Stimulated activated naive B cell treated with anti-CD40 and anti-IgM and Interleukin-4, amounts not matched to agents 10 μg/mL and 1 μg/mL and 100 μg/mL, for 72 hours (primary cell): ENCODE results near the gene APP.

ENCODE experiments used
- ATAC-seq, 2 donors: fragments of 150-1000 bp; cut with Tn5 transposase; replicated peaks; 2 replicates each; pipeline ENCODE4 v1.10.0; 2021; ENCODE audit warnings: moderate library complexity in 1 of 2
- DNase-seq: peaks from one replicate; pipeline ENCODE4 v3.0.0; 2021
- H3K27ac Mint-ChIP-seq: one replicate; pipeline ENCODE4 v1.8.0; 2022; ENCODE audit warnings: mild to moderate bottlenecking, mixed read lengths
- H3K27me3 Mint-ChIP-seq, 2 donors: one replicate each; pipeline ENCODE4 v1.8.0; 2022; ENCODE audit warnings: mixed read lengths in 2 of 2
- H3K36me3 Mint-ChIP-seq, 2 donors: one replicate each; pipeline ENCODE4 v1.8.0; 2022; ENCODE audit warnings: mixed read lengths in 2 of 2, mild to moderate bottlenecking in 1 of 2
- H3K4me1 Mint-ChIP-seq, 2 donors: one replicate each; pipeline ENCODE4 v1.8.0; 2022; ENCODE audit warnings: mixed read lengths in 2 of 2, mild to moderate bottlenecking in 1 of 2
- H3K4me3 Mint-ChIP-seq, 2 donors: one replicate each; pipeline ENCODE4 v1.8.0; 2022; ENCODE audit warnings: mild to moderate bottlenecking in 2 of 2, mixed read lengths in 2 of 2, moderate library complexity in 1 of 2
- H3K9me3 Mint-ChIP-seq, 2 donors: one replicate each; pipeline ENCODE4 v1.8.0; 2022; ENCODE audit warnings: mixed read lengths in 2 of 2, mild to moderate bottlenecking in 1 of 2

Gene APP

GRCh38 chr21:26115305-26115704 is 55.3 kb downstream of the APP start:
- H3K36me3 Mint-ChIP-seq, result peaks cover 4 to 20% of the 10 kb centered on the region in 2 donors
- DNase-seq, result no peak
- no peak overlapping the region for H3K4me3 Mint-ChIP-seq
- H3K27ac Mint-ChIP-seq, result no peak overlapping the region
- peaks cover 11 to 47% of the 10 kb centered on the region in 2 donors for H3K4me1 Mint-ChIP-seq
- H3K27me3 Mint-ChIP-seq, result no peaks in the 10 kb centered on the region
- ATAC-seq, result no peak
- H3K9me3 Mint-ChIP-seq, result no peaks in the 10 kb centered on the region

GRCh38 chr21:26112975-26113374 is 57.6 kb downstream of the APP start:
- Mint-ChIP-seq H3K4me1 (peaks cover 6 to 35% of the 10 kb centered on the region in 2 donors), H3K4me3 (no peak overlapping the region), H3K9me3 (peaks cover 0 to 2% of the 10 kb centered on the region in 2 donors), H3K27ac (no peak overlapping the region), H3K27me3 (no peaks in the 10 kb centered on the region), H3K36me3 (peaks cover 9 to 29% of the 10 kb centered on the region in 2 donors)
- ATAC-seq, result no peak
- DNase-seq, result no peak

- Mint-ChIP-seq H3K27ac (no peak overlapping the region), H3K4me1 (peaks cover 4 to 27% of the 10 kb centered on the region in 2 donors), H3K9me3 (peaks cover 0 to 2% of the 10 kb centered on the region in 2 donors), H3K36me3 (peaks cover 13 to 33% of the 10 kb centered on the region in 2 donors), H3K27me3 (no peaks in the 10 kb centered on the region), H3K4me3 (no peak overlapping the region)
- no peak for DNase-seq
- ATAC-seq, result no peak
These were observed 58.3 kb downstream of the APP start for GRCh38 chr21:26112127-26112742.

DNA sequence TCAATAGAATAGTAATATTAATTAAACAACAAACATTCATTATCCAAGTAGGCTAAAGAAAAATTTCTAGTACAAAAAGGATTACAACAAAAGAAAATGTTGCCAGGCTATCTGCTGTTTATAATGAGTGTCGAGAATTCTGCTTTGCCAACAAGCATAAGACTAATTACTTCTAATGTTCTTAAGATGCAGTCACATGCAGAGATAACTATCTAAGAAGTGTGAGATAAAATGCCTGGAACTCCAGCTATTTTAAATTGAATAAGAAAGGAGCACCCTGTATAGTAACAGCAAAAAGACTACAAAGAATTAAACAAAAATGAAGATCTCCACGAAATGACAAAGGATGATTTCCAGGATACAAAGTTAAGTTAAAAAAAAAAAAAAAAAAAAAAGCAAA is 59.9 kb downstream of the APP start:
- Mint-ChIP-seq H3K27ac (no peak overlapping the region), H3K4me3 (no peak overlapping the region), H3K9me3 (peaks cover 2% of the 10 kb centered on the region in 2 donors), H3K36me3 (peaks cover 19 to 45% of the 10 kb centered on the region in 2 donors), H3K4me1 (peaks cover 7 to 14% of the 10 kb centered on the region in 2 donors), H3K27me3 (no peaks in the 10 kb centered on the region)
- DNase-seq (no peak), ATAC-seq (no peak)

- DNase-seq, result no peak
- no peak overlapping the region for H3K4me3 Mint-ChIP-seq
- peaks cover 28 to 46% of the 10 kb centered on the region in 2 donors for H3K36me3 Mint-ChIP-seq
- H3K4me1 Mint-ChIP-seq, result peaks cover 4 to 6% of the 10 kb centered on the region in 2 donors
- H3K27ac Mint-ChIP-seq, result no peak overlapping the region
- peaks cover 2 to 8% of the 10 kb centered on the region in 2 donors for H3K9me3 Mint-ChIP-seq
- no peaks in the 10 kb centered on the region for H3K27me3 Mint-ChIP-seq
- no peak for ATAC-seq
These were observed 63.1 kb downstream of the APP start for GRCh38 chr21:26107429-26107828.

DNA sequence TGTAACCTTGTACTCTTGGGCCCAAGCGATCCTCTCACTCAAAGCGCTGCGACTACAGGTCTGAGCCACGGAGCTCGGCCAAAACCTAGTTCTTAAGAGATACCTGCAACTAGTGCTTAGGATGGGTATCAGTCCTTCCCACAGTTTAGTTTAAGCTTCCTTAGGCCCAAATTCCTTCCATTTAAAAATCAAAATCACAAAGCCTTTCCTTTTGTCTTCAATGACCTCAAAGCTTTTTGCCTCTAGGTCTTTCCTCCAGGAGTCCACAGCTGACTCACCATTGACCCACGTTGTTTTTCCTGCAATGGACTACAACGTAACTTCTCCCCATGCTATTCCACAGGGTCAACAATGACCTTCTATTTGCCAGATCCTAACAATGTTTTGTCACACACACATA is 64.0 kb downstream of the APP start:
- no peak for DNase-seq
- ATAC-seq, result no peak
- Mint-ChIP-seq H3K9me3 (peaks cover 2 to 8% of the 10 kb centered on the region in 2 donors), H3K36me3 (peaks cover 28 to 46% of the 10 kb centered on the region in 2 donors), H3K4me1 (peaks cover 4 to 6% of the 10 kb centered on the region in 2 donors), H3K4me3 (no peak overlapping the region), H3K27me3 (no peaks in the 10 kb centered on the region), H3K27ac (no peak overlapping the region)

GRCh38 chr21:26105819-26106218 is 64.8 kb downstream of the APP start:
- DNase-seq, result no peak
- Mint-ChIP-seq H3K36me3 (peaks cover 25 to 41% of the 10 kb centered on the region in 2 donors), H3K4me3 (no peak overlapping the region), H3K4me1 (peaks cover 4 to 6% of the 10 kb centered on the region in 2 donors), H3K27me3 (no peaks in the 10 kb centered on the region), H3K27ac (no peak overlapping the region), H3K9me3 (peaks cover 2 to 8% of the 10 kb centered on the region in 2 donors)
- no peak for ATAC-seq

DNA sequence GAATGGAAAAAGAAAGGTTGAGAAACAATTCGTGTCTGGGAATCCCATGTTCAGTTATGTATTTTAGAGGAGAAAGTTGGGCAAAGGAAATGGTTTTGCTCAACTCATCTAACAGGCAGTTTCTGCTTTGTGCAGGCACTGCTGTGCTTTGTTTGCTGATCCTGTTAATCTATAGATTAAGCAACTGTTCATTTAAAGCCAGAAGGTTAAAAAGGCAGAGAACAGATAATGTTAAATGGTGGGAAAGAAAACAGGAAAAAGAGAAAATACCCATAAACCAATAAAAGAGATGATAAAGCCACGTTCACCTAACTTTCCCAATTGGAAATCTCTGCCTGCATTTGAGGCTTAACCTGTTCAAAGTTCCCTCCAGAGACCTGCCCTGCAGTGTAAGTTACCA is 70.0 kb downstream of the APP start:
- peaks cover 0 to 4% of the 10 kb centered on the region in 2 donors for H3K9me3 Mint-ChIP-seq
- no peak for ATAC-seq
- H3K27ac Mint-ChIP-seq, result no peak overlapping the region

DNA sequence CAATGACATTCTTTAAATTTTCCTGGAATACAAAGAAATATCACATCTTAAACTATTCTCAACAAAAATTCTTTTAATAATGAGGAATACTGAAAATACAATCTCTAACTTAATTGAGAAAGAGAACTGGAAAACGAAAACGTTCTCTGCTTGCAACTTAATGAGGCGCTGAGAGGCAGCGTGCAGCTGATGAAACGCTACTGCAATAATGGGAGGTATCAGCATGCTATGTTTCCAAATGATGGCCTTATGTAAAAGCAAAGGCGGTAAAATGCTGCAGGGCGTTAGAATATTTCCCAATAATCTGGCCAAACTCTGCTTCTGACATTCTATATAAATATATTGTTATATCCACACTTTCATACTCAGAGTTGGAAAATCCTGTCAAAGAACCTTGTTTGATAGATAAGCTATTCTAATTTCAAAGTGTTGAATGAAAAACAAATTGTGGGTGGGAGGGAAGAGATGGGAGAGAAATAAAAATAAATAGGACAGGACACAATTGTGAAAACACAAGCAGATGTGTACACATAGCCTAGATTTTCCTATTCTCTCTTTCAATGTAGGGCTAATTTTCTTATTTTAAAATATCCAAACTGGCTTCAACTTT is 70.9 kb downstream of the APP start:
- DNase-seq, result no peak
- H3K9me3 Mint-ChIP-seq, result peaks cover 0 to 4% of the 10 kb centered on the region in 2 donors
- H3K36me3 Mint-ChIP-seq, result peaks cover 11 to 17% of the 10 kb centered on the region in 2 donors
- ATAC-seq, result no peak
- H3K4me1 Mint-ChIP-seq, result peaks cover 0 to 2% of the 10 kb centered on the region in 2 donors
- no peaks in the 10 kb centered on the region for H3K27me3 Mint-ChIP-seq
- H3K4me3 Mint-ChIP-seq, result no peak overlapping the region
- no peak overlapping the region for H3K27ac Mint-ChIP-seq

More for the DNA sequence above, 70.0 kb downstream of the APP start:
- H3K27me3 Mint-ChIP-seq, result no peaks in the 10 kb centered on the region
- peaks cover 12 to 17% of the 10 kb centered on the region in 2 donors for H3K36me3 Mint-ChIP-seq
- H3K4me3 Mint-ChIP-seq, result no peak overlapping the region
- H3K4me1 Mint-ChIP-seq, result peaks cover 0 to 2% of the 10 kb centered on the region in 2 donors
- no peak for DNase-seq

GRCh38 chr21:26098772-26099397 is 71.7 kb downstream of the APP start:
- H3K4me1 Mint-ChIP-seq, result peaks cover 0 to 2% of the 10 kb centered on the region in 2 donors
- no peak overlapping the region for H3K4me3 Mint-ChIP-seq
- ATAC-seq (no peak), DNase-seq (no peak)
- no peaks in the 10 kb centered on the region for H3K9me3 Mint-ChIP-seq
- H3K27ac Mint-ChIP-seq, result no peak overlapping the region
- no peaks in the 10 kb centered on the region for H3K27me3 Mint-ChIP-seq
- H3K36me3 Mint-ChIP-seq, result peaks cover 3 to 10% of the 10 kb centered on the region in 2 donors

GRCh38 chr21:26097475-26097874 is 73.1 kb downstream of the APP start:
- peaks cover 3 to 8% of the 10 kb centered on the region in 2 donors for H3K36me3 Mint-ChIP-seq
- peaks cover 0 to 2% of the 10 kb centered on the region in 2 donors for H3K4me1 Mint-ChIP-seq
- no peaks in the 10 kb centered on the region for H3K27me3 Mint-ChIP-seq
- ATAC-seq (no peak), DNase-seq (no peak)
- H3K9me3 Mint-ChIP-seq, result no peaks in the 10 kb centered on the region
- no peak overlapping the region for H3K27ac Mint-ChIP-seq
- no peak overlapping the region for H3K4me3 Mint-ChIP-seq

- peaks cover 0 to 2% of the 10 kb centered on the region in 2 donors for H3K4me1 Mint-ChIP-seq
- DNase-seq (no peak), ATAC-seq (no peak)
- no peak overlapping the region for H3K4me3 Mint-ChIP-seq
- H3K27ac Mint-ChIP-seq, result no peak overlapping the region
- peaks cover 3 to 8% of the 10 kb centered on the region in 2 donors for H3K36me3 Mint-ChIP-seq
- no peaks in the 10 kb centered on the region for H3K27me3 Mint-ChIP-seq
- H3K9me3 Mint-ChIP-seq, result no peaks in the 10 kb centered on the region
These were observed 73.8 kb downstream of the APP start for GRCh38 chr21:26096494-26097371.

DNA sequence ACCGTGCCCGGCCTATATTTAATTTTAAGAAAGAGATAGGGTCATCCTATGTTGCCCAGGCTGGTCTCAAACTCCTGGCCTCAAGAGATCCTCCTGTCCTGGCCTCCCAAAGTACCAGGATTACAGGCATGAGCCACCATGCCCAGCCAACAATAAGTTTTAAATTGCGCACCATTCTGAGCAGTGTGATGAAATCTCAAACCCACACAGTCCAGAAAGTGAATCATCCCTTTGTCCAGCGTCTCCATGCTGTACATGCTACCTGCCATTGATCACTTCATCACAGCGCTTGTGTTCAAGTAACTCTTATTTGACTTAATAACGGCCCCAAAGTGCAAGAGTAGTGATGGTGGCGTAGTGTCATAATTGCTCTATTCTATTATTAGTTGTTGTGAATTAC is 75.4 kb downstream of the APP start:
- H3K27ac Mint-ChIP-seq, result no peak overlapping the region
- DNase-seq (no peak), ATAC-seq (no peak)
- H3K4me3 Mint-ChIP-seq, result no peak overlapping the region
- no peaks in the 10 kb centered on the region for H3K27me3 Mint-ChIP-seq
- no peaks in the 10 kb centered on the region for H3K9me3 Mint-ChIP-seq
- H3K4me1 Mint-ChIP-seq, result peaks cover 0 to 9% of the 10 kb centered on the region in 2 donors
- H3K36me3 Mint-ChIP-seq, result peaks cover 6 to 11% of the 10 kb centered on the region in 2 donors

GRCh38 chr21:26093122-26093521 is 77.4 kb downstream of the APP start:
- H3K27ac Mint-ChIP-seq, result no peak overlapping the region
- no peak for DNase-seq
- no peak for ATAC-seq
- H3K36me3 Mint-ChIP-seq, result peaks cover 8 to 14% of the 10 kb centered on the region in 2 donors
- peaks cover 0 to 9% of the 10 kb centered on the region in 2 donors for H3K4me1 Mint-ChIP-seq
- no peaks in the 10 kb centered on the region for H3K9me3 Mint-ChIP-seq
- H3K4me3 Mint-ChIP-seq, result no peak overlapping the region
- no peaks in the 10 kb centered on the region for H3K27me3 Mint-ChIP-seq
